DOHH2 (cell line): ENCODE data around the gene INO80E.

Source experiments
- H3F3A ChIP-seq: fragments of 200-600 bp; sonication (generic), shearing (Covaris generic); 2 replicates; pipeline ENCODE4 v1.6.0; 2016; ENCODE audit warnings: antibody characterized with exemption, mild to moderate bottlenecking; ENCODE audit not compliant: control insufficient read depth, insufficient read depth
- H3K27ac ChIP-seq: fragments of 200-600 bp; sonication (generic); 2 replicates; pipeline ENCODE4 v1.5.1; 2014; ENCODE audit warnings: low read depth, mild to moderate bottlenecking, low read length, moderate library complexity
- H3K27me3 ChIP-seq: fragments of 200-600 bp; sonication (generic); 2 replicates; pipeline ENCODE4 v1.6.1; 2014; ENCODE audit warnings: mild to moderate bottlenecking, low read length, mixed read lengths; ENCODE audit not compliant: control insufficient read depth
- H3K36me3 ChIP-seq: fragments of 200-600 bp; sonication (generic); 2 replicates; pipeline ENCODE4 v1.6.1; 2014; ENCODE audit warnings: mild to moderate bottlenecking, low read length, moderate library complexity, mixed read lengths; ENCODE audit not compliant: control insufficient read depth
- H3K4me1 ChIP-seq: fragments of 200-600 bp; sonication (generic); 2 replicates; pipeline ENCODE4 v1.6.1; 2014; ENCODE audit warnings: mild to moderate bottlenecking, low read length, mixed read lengths; ENCODE audit not compliant: control insufficient read depth
- H3K4me2 ChIP-seq: fragments of 200-600 bp; sonication (generic); 2 replicates; pipeline ENCODE4 v1.6.0; 2014; ENCODE audit warnings: mild to moderate bottlenecking, low read length, moderate library complexity
- H3K4me3 ChIP-seq: fragments of 200-600 bp; sonication (generic); 2 replicates; pipeline ENCODE4 v1.5.1; 2014; ENCODE audit warnings: mild to moderate bottlenecking, low read length, mixed read lengths
- H3K79me2 ChIP-seq: fragments of 200-600 bp; sonication (generic); 2 replicates; pipeline ENCODE4 v1.6.1; 2014; ENCODE audit warnings: mild to moderate bottlenecking, low read length, mixed read lengths; ENCODE audit not compliant: control insufficient read depth
- H3K9me2 ChIP-seq: fragments of 200-600 bp; sonication (generic); replicated peaks from 2 replicates; pipeline ENCODE4 v1.6.1; 2014; ENCODE audit warnings: mild to moderate bottlenecking, low read length, mixed read lengths; ENCODE audit not compliant: control insufficient read depth
- H3K9me3 ChIP-seq: fragments of 200-600 bp; sonication (generic); 2 replicates; pipeline ENCODE4 v1.6.1; 2014; ENCODE audit warnings: antibody characterized with exemption, low read length, mixed read lengths; ENCODE audit not compliant: control insufficient read depth, insufficient read depth
- H4K20me1 ChIP-seq: fragments of 200-600 bp; sonication (generic); 2 replicates; pipeline ENCODE4 v1.6.0; 2014; ENCODE audit warnings: low read depth, mild to moderate bottlenecking, antibody characterized with exemption, low read length, moderate library complexity; ENCODE audit not compliant: control insufficient read depth, insufficient read depth
- CTCF ChIP-seq: fragments of 200-600 bp; sonication (generic); IDR thresholded peaks from one replicate; pipeline ENCODE4 v1.5.1; 2014; ENCODE audit warnings: antibody characterized with exemption, mild to moderate bottlenecking, low read depth, low read length; ENCODE audit not compliant: poor library complexity, severe bottlenecking
- EZH2phosphoT487 ChIP-seq: fragments of 200-600 bp; sonication (generic); IDR thresholded peaks from 2 replicates; pipeline ENCODE4 v1.6.1; 2017; ENCODE audit warnings: borderline replicate concordance, mild to moderate bottlenecking, antibody characterized with exemption, low read length, moderate library complexity, mixed read lengths

Gene INO80E

GRCh38 chr16:30052671-30053372 lies 56.8 kb downstream of the INO80E start:
- Histone ChIP-seq H4K20me1 (no peaks in the 10 kb centered on the region), H3K9me2 (no peaks in the 10 kb centered on the region), H3K4me3 (peak overlapping the region; percentile 97), H3K79me2 (peaks cover 15% of the 10 kb centered on the region), H3K36me3 (peaks cover 6% of the 10 kb centered on the region; the same call in 1 of the 2 replicates), H3K27me3 (no peaks in the 10 kb centered on the region), H3F3A (peaks cover 3% of the 10 kb centered on the region; the same call in 1 of the 2 replicates), H3K9me3 (no peaks in the 10 kb centered on the region), H3K4me2 (peak overlapping the region; percentile 78), H3K27ac (peak overlapping the region; percentile 71), H3K4me1 (peaks cover 28% of the 10 kb centered on the region)
- TF ChIP-seq EZH2phosphoT487 (no peak), CTCF (no peak)

GRCh38 chr16:30053376-30054015 lies 57.5 kb downstream of the INO80E start:
- no peaks in the 10 kb centered on the region for H3K27me3 ChIP-seq
- H3K9me3 ChIP-seq: no peaks in the 10 kb centered on the region
- no peak for TF ChIP-seq EZH2phosphoT487
- TF ChIP-seq CTCF: no peak
- H4K20me1 ChIP-seq: no peaks in the 10 kb centered on the region
- H3K4me1 ChIP-seq: peaks cover 28% of the 10 kb centered on the region
- H3F3A ChIP-seq: peaks cover 3% of the 10 kb centered on the region; the same call in 1 of the 2 replicates
- peak overlapping the region; percentile 71 for H3K27ac ChIP-seq
- H3K4me3 ChIP-seq: peak overlapping the region; percentile 97
- peaks cover 6% of the 10 kb centered on the region; the same call in 1 of the 2 replicates for H3K36me3 ChIP-seq
- H3K9me2 ChIP-seq: no peaks in the 10 kb centered on the region
- peak overlapping the region; percentile 78 for H3K4me2 ChIP-seq
- peaks cover 15% of the 10 kb centered on the region for H3K79me2 ChIP-seq

GRCh38 chr16:30054451-30054850 lies 58.4 kb downstream of the INO80E start:
- no peaks in the 10 kb centered on the region for H3K9me3 ChIP-seq
- no peak for TF ChIP-seq CTCF
- no peak for TF ChIP-seq EZH2phosphoT487
- H3K27me3 ChIP-seq: no peaks in the 10 kb centered on the region
- H3K4me3 ChIP-seq: peak overlapping the region; percentile 20; the same call in 1 of the 2 replicates
- H3F3A ChIP-seq: no peaks in the 10 kb centered on the region; the same call in 1 of the 2 replicates
- peaks cover 6% of the 10 kb centered on the region; the same call in 1 of the 2 replicates for H3K36me3 ChIP-seq
- H3K4me1 ChIP-seq: peaks cover 28% of the 10 kb centered on the region
- H3K4me2 ChIP-seq: peak overlapping the region; percentile 51
- no peaks in the 10 kb centered on the region for H3K9me2 ChIP-seq
- peaks cover 15% of the 10 kb centered on the region for H3K79me2 ChIP-seq
- no peaks in the 10 kb centered on the region for H4K20me1 ChIP-seq
- H3K27ac ChIP-seq: no peak overlapping the region
